HG03469 (cell line): ENCODE data around the gene PLPPR3.
"Not testable (repeated sequence)": the region's sequence is repeated elsewhere in the genome, so short reads cannot be mapped to it uniquely, and the experiment has no call there.

Source experiments
- ATAC-seq: cut with Tn5 transposase; IDR thresholded peaks from one replicate; pipeline ENCODE4 v1.9.1; 2021; ENCODE audit warnings: mild to moderate bottlenecking, moderate library complexity, moderate number of reproducible peaks; ENCODE audit not compliant: unreplicated experiment

PLPPR3 gene

GRCh38 chr19:854549-854948, 32.8 kb upstream of the PLPPR3 start:
- no peak for ATAC-seq

GRCh38 chr19:853614-854220, 32.0 kb upstream of the PLPPR3 start:
- ATAC-seq: not testable (repeated sequence)

- no peak for ATAC-seq
These were observed 31.3 kb upstream of the PLPPR3 start for GRCh38 chr19:853014-853585.

- ATAC-seq: no peak
These were observed 30.6 kb upstream of the PLPPR3 start, which contains the start of gene ELANE for GRCh38 chr19:852136-853013. Gene ELANE (plus strand): TSS chr19:852303. CDS start chr19:852329, 26 bp downstream.

GRCh38 chr19:850979-851335, 29.2 kb upstream of the PLPPR3 start:
- ATAC-seq: no peak

GRCh38 chr19:850221-850978, 28.6 kb upstream of the PLPPR3 start:
- no peak for ATAC-seq

GRCh38 chr19:849195-849594, 27.4 kb upstream of the PLPPR3 start:
- not testable (repeated sequence) for ATAC-seq

- ATAC-seq: no peak
These were observed 26.7 kb upstream of the PLPPR3 start for GRCh38 chr19:848386-848921.

GRCh38 chr19:845707-846521, 24.2 kb upstream of the PLPPR3 start:
- no peak for ATAC-seq

- no peak for ATAC-seq
These were observed 22.8 kb upstream of the PLPPR3 start for GRCh38 chr19:844546-844971.

GRCh38 chr19:843836-844545, 22.2 kb upstream of the PLPPR3 start:
- no peak for ATAC-seq

- ATAC-seq: no peak
These were observed 21.6 kb upstream of the PLPPR3 start for GRCh38 chr19:843180-843835.

- not testable (repeated sequence) for ATAC-seq
These were observed 21.0 kb upstream of the PLPPR3 start for GRCh38 chr19:842802-843179.

- no peak for ATAC-seq
These were observed 18.9 kb upstream of the PLPPR3 start, which contains the start of gene PRTN3 for GRCh38 chr19:840519-841206. Gene PRTN3 (plus strand): TSS chr19:840999. CDS start chr19:841009, 10 bp downstream.

GRCh38 chr19:835210-835810, 13.6 kb upstream of the PLPPR3 start:
- ATAC-seq: no peak

GRCh38 chr19:834216-834615, 12.5 kb upstream of the PLPPR3 start:
- ATAC-seq: no peak

- ATAC-seq: no peak
These were observed 9.9 kb upstream of the PLPPR3 start for GRCh38 chr19:831407-832369.
